ENCODE data around the gene DUS4L.

DUS4L gene

DNA sequence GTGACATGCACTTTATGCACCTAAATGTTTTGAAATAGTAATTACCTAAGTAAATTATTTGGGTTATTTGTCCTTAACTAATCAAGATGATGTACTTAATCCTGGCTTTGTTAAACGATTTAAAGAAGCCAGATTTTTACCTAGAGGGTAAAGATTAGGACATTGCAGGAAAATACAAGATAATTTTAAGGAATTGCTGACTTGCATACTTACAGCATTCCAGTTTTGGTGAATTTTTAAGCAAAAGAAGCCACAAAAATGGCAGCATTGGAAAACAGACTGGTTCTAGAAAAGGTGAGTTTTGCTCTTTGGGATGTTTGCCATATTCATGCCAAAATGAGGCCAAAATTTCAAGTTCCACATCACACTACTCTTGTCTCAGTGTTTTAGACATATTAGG is 49.7 kb downstream of the DUS4L start:
- in situ Hi-C loops (cut with MboI; ENCODE audit: low sequenced_read_pairs) = no loop called here

DNA sequence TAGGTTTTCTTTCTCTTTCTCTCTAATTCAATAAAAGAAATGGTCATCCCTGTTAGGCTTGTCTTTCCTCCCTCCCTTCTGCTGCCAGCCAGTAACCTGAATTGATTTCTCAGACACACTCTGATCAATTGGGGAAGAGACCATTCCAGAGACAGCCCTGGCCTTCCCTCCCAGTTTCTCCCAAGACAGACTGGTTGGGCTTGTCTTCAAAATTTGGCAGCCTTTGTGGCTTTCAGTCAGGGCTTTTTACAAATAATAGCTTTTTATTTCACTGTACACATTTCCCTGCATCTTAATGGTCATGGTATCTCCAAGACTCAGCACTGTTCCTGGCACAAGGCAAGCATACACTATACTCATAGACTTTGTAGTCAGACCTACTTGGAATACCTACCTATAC is 50.2 kb downstream of the DUS4L start:
- in situ Hi-C loops (cut with MboI; ENCODE audit: low sequenced_read_pairs) = no loop called here

DNA sequence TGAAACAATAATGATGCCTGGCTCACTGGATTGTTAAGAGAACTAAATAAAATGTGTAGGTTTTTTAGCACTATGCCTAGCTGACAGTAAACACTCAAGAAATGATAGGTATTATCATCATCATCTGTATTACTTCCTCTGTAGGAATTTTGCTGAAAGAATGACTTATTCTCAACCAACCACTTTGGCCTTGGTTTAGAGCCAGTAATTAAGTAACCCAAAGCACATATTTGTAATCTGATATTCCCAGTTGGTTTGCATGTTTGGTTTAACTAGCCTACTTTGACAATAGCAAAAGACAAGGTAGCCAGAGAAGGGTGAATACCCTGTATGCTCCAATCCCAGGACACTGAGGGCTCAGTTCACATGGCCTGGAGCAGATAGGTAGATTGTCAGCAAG is 50.7 kb downstream of the DUS4L start:
- in situ Hi-C loops (cut with MboI; ENCODE audit: low sequenced_read_pairs) = no loop called here

DNA sequence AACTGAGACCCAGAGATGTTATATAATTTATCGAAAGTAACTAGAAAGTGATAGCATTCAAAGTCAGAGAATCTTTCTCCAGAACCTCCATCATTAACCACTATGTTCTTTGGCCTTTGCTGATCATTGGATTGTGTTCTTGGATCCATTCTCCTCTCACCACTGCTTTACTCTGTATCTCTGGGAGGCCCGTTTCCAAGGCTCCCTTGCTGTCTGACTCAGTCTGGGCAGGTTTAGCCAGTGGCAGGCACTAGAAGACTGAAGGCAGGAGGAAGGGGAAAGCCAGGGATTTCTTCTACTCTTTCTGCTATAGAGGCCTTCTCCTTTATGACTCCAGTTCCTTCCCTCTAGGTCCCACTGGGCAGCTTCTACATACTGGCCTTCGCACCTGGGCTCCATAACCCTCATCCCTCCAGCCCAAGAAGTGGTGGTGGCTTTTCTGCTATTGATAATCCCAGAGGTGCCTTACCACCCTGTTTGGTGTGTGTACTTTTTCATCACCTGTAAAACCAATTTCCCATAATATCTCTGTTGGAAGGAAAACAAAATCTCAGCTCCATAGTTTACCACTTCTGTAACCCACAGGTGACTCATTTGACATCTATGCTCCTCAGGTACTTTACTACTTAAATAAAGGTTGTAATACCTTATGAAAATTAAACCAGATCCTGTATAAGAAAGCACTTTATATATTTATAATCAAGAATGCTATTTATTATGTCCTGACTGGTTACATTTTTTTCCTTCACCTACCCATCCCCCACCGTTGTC is 52.3 kb downstream of the DUS4L start:
- in situ Hi-C loops (cut with MboI; ENCODE audit: low sequenced_read_pairs) = no loop called here

DNA sequence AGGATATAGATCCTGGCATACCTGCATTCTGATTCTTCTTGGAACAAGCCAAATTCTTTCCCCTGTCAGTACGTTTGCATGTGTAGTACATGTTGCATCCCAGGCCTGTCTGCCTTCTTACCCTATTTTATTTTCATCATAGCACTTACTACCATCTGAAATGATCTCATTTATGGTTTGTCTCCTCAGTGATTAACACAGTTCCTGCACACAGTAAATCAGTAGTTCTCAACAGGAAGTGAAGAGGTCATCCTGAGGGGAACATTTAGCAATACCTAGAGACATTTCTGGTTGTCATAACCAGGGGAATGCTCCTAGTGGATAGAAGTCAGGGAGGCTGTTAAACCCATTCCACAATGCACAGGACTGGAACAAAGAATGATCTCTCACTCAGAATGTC is 58.7 kb downstream of the DUS4L start:
- in situ Hi-C loops (cut with MboI; ENCODE audit: low sequenced_read_pairs) = no loop called here

DNA sequence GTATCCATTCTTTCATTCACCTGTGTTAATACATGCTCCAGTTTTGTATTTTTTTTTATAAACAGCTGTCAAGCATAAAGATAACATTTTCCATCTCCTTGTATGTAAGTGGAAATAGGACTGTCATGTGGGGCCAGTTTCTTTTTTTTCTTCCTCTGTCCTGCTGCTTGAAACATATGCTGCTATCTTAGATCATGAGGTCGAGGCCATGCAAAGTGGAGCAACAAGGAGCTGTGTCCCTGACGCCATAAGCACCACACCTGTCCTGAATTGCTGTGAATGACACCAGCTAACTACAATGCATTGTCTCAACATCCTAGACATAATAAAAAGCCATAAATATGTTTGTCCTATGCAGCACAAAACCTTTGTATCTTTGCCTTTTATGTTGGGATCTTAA is 59.1 kb downstream of the DUS4L start:
- in situ Hi-C loops (cut with MboI; ENCODE audit: low sequenced_read_pairs) = no loop called here

DNA sequence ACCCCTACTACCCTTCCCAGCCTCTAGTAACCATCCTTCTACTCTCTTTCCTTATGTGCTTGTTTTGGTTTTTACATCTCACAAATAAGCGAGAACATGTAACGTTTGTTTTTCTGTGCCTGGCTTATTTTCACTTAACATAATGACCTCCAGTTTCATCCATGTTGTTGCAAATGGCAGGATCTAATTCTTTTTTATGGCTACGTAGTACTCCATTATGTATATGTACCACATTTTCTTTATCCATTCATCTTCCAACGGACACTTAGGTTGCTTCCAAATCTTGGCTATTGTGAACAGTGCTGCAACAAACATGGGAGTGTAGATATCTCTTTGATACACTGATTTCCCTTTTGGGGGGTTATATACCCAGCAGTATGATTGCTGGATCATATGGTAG is 63.2 kb downstream of the DUS4L start:
- in situ Hi-C loops (cut with MboI; ENCODE audit: low sequenced_read_pairs) = no loop called here

Data from hTERT RPE-1 (cell line).